HCEC 1CT (cell line): ENCODE data around the gene MIB2.

ENCODE experiments used
- DNase-seq: peaks from one replicate; pipeline ENCODE4 v3.0.0-alpha.2; 2017

The MIB2 gene

DNA sequence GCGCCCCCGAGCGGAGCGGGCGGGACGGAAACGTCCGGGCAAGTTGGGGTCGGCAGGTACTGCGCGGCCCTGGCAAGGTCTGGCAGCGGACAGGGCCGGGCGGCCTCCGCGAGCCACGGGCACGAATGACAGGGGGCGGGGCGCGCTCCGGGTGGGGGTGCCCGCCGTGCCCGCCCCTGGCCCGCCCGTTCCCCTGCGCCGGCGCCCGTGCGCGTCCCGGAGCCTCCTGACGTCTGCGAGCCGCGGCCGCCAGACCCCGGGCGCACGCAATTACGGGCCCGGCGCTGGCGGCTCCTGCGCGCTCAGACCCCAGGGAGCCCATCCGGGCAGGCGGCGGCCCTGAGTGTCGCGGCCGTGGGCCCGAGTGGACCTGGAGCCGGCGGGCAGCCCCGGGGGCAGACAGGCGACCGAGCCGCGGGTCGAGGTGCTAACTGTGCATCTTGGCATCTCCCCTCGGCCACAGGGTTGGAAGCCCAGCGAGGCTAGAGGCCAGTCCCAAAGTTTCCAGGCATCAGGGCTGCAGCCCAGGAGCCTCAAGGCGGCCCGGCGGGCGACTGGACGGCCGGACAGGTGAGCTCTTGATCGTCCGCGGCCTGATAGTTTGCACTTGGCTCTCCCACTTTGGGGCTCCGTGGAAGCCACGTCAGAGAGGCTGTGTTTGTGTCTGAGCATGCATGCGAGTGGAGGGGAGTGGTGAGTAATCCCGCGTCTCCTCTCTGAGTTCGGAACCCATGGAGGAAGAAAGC is 918 bp downstream of the MIB2 start:
- DNase-seq, result no peak

DNA sequence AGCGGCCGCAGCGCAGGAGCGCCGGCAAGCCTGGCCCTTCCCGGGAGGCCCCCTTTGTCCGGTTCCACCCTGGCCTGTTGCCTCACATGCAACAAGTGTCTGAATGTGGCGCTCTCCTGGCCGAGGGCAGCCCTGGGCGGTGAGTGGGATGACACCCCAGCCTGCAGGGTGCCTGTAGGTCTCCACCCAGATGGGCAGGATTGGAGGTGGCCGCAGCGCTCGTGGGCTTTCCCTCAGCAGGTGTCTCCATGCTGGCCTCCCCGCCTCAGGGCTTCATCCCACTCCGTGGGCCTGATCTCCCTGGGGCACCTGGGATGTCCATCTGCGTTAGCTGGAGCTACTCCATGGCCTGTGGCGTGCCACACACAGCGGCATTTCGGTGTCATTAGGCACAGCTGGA is 1.5 kb downstream of the MIB2 start:
- no peak for DNase-seq

DNA sequence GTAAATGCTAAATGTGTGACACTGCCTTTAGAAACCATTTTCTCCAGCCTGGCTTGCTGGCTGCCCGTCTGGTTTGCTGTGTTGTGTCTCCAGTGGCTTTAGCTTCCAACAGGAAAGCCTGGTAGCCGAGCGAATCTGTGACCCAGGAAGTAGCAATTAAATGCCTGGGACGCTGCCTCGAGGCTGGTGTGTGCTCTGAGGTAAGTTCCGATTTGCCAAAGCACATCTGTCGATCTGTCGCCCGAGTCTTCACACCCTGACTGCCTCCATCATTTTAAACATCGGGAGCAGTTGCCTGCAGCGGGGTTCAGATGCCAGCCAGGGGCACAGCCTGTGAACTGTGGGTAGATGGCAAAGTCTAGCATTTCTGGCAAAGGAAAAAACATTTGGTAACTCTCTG is 2.2 kb downstream of the MIB2 start:
- no peak for DNase-seq

DNA sequence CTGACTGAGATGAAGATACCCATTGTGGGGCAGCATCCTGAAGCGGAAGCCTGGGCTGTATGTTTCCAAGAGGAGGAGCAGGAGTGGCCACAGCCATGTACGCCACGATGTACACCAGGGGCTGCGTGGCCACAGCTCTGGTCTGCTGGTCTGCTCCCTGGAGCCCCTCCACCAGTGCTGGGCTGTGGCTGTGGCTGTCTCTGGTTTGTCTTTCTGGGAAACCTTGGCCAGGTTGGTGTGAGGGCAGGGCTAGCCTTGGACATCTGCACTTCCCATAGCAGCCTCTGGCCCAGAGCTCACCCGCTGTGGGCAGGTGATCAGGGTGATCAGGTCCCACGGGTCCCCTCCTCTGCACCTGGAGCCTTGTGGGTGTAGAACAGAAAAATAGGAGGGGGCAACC is 2.6 kb downstream of the MIB2 start:
- no peak for DNase-seq

DNA sequence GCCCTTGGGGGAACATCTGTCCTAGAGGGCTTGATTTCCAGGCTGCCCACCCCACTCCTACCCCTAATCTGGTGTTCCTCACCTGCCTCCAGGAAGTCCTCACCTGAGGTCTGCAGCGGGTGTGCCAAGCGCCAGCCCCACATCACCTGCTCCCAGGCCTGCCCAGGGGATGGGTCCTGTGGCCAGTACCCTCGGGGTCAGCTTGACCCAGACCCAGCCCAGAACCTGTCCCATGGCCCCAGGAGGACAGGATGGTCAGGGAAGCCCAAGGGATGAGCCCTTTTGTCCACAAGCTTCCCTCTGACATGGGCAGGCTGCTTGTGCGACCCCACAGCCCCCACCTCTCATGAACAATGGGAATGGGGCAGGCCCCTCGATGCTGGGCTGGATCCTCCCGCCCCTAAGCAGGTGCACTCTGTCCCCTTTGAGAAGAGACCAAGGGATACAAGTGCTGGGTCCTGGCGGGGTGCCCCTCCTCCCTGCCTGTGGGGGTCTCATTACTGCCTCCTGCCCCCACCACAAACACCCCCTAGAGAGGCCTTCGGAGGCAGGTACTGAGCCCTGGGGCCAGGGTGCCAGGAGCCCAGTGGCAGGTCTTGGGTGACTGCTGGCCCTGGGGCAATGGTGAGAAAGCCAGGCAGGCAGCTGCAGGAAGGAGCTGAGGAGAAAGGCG is 3.2 kb downstream of the MIB2 start:
- DNase-seq, result no peak

DNA sequence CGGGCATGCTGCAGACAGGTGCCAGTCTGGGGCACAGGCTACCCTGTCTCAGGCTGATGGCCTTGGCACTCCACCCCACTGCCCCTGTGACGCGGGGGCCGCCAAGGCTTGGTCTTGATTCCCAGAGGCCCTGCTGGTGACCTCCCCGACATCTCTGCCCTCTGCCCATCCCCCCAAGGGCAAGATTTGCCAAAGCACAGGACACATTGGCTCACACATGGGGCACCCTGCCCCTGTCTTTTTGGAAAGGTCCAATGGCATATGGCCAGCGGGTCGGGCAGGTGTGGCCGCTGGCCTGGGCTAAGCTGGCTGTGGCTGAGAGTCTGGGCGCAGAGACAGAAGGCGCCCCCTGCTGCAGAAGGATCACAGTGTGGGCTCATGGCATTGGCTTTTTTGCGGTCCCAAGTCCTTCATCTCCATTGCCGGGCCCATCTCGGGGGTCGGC is 4.6 kb downstream of the MIB2 start:
- DNase-seq, result no peak

DNA sequence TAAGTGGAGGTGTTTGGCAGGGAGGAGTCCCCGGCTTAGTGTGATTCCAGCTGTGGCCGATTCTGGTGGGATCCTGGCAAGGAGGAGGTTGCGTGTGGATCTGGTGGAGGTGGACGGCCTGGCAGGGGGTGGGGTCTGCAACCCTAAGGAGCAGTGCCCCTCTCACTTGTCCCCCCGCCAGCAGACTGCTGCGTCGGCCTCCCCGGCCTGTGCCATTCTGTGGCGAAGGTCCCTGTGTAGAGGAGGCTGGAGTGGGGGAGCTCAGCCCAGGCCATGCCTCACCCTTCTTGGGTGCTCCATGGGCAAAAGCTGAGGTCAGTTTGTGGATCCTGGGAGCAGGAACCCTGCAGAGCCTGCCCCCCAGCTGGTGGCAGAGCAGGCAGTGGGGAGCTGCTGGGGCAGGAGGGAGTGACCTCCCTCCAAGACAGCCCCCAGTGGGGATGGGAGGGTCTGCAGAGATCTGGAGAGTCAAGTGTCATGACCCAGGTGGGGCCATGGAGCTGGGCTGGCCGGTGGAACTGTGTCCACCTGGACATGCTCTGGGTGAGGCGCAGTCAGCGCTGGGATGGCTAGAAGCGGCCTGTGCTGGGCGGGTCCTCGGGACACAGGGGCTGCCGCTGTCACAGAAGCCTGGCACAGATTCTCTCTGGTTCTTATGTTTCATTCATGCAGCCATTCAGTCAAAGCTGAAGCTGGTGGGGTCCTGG is 5.3 kb downstream of the MIB2 start:
- no peak for DNase-seq

DNA sequence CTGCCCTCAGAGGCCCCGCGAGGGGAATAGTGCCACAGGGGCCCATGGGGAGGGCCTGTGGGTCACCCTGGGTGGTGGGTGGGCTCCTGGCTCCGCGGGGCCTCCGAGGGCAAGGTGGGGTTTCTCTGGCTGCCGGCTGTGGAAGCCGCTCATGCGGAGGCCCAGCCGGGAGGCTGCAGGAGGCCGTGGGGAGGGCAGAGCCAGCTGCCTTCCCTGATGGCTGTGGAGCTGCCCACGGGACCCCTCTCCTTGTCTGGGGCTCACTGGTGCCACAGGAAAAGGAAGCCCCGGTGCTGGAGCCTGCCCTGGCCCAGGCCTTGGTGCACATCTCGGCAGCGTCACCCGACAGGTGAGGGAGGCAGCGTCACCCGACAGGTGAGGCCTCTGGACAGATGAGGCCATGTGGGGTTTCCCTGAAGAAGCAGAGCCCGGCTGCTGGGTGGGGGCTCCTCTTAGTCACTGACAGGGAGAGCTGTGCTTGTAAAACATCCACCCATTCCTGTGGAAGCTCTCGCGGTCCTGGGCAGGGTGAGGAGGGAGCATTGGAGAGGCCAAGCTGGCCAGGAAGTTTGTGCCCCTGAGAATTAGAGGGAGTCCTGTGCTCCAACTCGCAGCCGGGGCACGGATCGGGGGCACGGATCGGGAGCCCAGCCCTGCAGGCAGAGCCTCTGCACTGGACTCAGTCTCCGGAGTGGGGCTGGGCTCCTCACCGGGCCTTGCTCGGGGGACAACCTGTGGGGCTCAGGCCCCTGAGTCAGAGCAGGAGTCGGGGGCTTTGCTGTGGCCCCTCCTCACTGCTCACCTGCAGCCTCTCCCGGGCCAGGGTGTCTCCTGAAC is 6.1 kb downstream of the MIB2 start:
- DNase-seq, result no peak

DNA sequence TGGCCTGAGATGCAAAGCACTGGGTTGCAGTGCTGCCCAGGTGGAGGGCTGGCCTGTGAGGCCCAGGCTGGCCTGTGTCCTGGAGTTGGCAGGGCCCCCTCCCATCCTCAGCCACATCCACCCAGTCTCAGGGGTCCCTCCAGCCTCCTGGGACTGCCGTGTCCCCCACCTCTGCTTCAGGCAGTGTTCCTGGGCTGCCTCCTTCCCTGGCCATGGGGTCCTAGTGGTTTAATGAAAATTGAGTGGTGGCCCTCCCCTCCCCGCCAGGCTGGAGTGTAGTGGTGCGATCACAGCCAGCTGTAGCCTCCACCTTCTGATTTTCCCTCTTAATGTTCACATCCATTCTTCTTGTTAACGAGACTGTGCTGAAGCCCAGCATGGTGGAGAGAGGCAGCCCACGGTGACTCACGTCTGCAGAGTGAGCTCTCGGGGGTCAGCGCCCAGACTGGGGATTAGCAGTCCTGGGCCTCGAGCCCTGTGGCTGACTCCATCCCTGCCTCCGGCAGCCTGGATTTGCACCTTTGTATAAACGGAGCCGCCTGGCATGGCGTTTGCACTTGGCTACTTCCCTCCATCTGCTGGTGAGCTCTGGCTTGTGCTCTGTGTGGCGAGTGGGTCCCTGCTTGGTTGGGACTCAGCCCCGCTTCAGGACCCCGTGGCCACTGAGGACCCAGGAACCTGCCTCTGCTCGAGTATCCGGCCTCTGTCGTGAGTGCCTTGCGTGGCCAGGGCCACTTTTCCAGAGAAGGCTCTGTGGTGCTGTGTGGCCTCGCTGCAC is 6.9 kb downstream of the MIB2 start:
- DNase-seq, result peak; percentile 27

DNA sequence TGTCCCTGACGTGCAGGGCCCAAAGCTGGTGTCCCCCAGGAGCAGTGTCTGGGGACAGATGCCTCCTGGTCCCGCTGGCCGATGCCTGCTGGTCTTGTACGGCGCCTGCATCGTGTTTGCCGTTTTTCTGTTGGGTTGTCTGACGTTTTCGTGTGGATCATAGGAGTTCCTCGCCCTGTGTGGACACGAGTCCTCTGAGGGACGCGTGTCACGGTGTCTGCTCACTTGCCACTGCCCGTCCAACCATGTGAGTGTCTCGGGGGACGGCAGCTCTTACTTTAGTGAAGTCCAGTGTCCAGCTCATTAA is 7.4 kb downstream of the MIB2 start:
- DNase-seq, result no peak

DNA sequence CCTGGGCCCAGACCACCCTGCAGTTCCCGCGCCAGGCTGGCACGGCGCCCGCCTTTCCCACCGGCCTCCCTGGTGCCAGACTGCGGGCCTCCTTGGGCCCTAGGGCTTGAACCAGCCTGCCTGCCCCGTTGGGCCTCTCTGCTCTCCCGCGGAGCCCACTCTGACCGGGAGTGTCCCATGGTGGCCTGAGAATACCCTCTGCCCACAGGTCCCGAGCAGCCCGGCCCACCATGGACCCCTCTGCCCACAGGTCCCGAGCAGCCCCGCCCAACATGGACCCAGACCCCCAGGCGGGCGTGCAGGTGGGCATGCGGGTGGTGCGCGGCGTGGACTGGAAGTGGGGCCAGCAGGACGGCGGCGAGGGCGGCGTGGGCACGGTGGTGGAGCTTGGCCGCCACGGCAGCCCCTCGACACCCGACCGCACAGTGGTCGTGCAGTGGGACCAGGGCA is 7.9 kb downstream of the MIB2 start:
- DNase-seq, result no peak

DNA sequence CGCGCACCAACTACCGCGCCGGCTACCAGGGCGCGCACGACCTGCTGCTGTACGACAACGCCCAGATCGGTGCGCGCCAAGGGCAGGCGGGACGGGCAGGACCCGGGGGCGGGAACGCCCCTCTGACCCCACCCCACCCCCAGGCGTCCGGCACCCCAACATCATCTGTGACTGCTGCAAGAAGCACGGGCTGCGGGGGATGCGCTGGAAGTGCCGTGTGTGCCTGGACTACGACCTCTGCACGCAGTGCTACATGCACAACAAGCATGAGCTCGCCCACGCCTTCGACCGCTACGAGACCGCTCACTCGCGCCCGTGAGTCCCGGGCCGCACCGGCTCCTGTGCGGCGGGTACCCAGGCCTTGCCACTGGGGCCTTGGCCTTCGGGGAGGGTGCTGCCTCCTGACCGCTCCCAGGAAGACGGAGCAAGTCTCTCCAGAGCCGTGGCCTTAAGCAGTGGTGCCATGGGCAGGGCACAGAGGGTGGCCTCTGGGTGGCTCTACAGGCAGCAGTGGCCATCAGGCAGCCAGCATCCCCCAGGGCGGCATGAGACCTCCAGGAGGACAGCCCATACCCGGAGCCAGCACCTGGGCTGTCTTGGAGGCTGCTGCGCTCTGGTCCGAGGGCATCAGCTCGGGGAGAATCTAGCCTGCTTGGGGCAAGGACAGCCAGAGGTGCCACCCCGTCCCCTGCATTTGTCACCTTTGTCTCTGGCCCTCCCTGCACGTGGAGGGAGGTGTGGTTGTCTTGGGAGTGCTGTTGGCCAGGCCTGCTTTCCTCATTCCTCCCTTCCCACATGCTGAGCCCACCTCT is 8.5 kb downstream of the MIB2 start:
- DNase-seq, result no peak

DNA sequence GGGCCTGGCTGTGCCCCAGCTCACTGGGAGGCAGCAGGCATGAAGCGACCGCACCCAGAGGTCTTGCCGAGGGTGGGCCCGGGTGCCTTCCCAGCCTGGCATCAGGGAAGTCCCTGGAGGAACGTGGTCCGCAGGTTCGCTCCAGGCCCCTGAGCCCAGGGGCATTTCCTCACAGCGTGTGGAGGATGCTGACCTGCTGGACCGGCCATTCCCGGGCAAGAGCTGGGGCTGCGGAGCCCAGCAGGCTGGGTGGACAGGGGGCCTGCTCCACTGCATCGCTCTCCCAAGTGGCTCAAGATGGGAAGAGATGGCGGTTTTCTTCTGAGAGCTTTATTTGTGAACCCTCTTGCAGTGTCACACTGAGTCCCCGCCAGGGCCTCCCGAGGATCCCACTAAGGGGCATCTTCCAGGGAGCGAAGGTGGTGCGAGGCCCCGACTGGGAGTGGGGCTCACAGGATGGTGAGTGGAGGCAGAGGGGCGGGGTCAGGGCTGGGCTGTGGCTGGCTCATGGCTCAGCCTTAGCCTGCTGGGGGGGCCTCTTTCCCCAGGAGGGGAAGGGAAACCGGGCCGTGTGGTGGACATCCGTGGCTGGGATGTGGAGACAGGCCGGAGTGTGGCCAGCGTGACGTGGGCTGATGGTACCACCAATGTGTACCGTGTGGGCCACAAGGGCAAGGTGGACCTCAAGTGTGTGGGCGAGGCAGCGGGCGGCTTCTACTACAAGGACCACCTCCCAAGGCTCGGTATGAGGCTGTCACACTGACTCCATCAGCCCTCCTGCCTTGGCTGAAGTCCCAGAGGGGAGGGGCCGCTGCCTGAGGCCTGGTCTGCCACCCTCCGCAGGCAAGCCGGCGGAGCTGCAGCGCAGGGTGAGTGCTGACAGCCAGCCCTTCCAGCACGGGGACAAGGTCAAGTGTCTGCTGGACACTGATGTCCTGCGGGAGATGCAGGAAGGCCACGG is 9.4 kb downstream of the MIB2 start:
- no peak for DNase-seq

DNA sequence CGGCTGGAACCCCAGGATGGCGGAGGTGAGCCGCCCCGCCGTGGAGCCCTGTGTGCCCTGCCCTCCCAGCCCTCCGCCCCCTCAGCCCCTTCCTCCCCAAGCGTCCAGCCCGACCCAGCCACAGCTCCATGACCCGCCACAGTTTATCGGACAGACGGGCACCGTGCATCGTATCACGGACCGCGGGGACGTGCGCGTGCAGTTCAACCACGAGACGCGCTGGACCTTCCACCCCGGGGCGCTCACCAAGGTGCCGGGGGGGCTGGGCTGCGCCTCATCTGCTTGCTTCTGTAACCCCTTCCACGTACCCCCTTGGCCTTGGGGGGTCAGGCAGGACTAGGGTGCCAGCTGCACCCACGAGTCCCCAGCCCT is 10.1 kb downstream of the MIB2 start:
- DNase-seq, result no peak

DNA sequence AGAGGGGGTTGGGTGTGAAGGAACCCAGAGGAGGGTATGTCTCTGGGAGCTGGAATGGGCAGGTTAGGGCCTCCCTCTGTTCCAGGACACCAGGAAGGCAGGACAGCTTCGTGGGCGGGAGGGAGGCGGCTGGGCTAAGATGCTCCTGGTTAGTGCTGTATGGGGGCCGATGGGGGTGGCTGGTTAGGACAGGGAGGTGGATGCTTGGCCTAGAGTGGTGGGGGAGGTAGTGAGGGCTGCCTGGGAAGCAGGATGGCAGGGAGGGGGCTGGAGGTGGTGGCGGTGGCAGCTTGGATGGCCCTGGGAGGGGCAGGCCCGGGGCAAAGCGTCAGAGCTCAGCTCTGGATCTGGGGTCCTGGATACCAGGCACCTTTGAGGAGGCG is 10.5 kb downstream of the MIB2 start:
- no peak for DNase-seq

DNA sequence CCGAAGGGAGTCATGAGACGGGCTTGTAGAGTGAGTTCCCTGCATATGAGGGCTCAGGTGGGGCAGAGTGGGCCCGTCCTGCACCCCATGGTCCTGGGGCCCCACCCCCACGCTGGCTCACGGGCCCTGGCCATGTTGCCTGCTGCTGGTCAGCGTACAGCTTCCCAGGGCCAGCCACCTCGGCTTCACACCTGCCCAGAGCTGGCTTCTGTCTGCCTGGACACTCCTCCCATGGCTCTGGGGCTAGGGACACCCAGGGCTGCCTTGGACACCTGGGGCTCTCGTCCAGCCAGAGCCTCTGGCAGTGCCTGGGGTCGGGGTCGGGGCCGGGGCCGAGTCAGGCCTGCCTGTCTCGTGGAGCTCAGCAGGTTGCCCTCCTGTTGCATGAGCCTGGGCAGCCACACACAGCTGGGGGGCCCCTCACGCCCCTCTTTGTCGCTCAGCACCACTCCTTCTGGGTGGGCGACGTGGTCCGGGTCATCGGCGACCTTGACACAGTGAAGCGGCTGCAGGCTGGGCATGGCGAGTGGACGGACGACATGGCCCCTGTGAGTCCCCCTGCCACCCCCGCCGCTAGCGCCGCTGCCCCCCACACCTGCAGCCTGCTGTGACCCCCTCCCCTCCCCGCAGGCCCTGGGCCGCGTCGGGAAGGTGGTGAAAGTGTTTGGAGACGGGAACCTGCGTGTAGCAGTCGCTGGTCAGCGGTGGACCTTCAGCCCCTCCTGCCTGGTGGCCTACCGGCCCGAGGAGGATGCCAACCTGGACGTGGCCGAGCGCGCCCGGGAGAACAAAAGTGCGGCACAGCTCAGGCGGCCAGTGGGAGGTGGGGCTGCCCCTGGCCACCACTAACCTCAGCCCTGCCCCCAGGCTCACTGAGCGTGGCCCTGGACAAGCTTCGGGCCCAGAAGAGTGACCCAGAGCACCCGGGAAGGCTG is 11.2 kb downstream of the MIB2 start:
- no peak for DNase-seq

DNA sequence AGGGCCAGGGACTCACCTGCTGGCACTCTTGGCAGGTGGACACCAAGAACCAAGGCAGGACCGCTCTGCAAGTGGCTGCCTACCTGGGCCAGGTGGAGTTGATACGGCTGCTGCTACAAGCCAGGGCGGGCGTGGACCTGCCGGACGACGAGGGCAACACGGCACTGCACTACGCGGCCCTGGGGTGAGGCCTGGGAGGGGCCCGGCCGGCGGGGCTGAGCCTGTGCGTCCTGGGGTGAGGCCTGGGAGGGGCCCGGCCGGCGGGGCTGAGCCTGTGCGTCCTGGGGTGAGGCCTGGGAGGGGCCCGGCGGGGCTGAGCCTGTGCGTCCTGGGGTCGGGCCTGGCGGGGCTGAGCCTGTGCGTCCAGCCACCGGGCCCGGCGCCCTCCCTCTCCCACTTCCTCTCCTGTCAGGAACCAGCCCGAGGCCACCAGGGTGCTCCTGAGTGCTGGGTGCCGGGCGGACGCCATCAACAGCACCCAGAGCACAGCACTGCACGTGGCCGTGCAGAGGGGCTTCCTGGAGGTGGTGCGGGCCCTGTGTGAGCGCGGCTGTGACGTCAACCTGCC is 12.0 kb downstream of the MIB2 start:
- DNase-seq, result no peak

DNA sequence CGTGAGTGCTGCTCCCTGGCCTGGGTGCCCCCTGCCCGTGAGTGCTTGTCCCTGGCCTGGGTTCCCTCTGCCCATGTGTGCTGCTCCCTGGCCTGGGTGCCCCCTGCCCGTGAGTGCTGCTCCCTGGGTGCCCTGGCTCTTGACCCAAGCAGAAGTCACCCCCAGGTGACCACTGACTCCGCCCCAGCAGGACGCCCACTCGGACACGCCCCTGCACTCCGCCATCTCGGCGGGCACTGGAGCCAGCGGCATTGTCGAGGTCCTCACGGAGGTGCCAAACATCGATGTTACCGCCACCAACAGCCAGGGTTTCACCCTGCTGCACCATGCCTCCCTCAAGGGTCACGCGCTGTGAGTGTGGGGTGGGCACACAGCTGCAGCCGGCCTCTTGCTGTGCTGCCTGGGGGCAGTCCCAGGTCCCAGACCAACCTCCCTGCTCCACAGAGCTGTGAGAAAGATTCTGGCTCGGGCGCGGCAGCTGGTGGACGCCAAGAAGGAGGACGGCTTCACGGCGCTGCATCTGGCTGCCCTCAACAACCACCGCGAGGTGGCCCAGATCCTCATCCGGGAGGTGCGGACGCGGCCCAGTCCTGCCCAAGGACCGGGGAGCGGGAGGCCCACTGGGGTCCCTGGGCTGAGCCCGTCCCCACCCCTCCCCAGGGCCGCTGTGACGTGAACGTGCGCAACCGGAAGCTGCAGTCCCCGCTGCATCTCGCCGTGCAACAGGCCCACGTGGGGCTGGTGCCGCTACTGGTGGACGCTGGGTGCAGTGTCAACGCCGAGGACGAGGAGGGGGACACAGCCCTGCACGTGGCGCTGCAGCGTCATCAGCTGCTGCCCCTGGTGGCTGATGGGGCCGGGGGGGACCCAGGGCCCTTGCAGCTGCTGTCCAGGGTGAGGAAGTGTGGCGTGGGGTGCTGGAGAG is 12.8 kb downstream of the MIB2 start:
- DNase-seq, result no peak
